ENCODE data around the gene SFXN5.

SFXN5 gene

GRCh38 chr2:73111073-73112025, 39.8 kb upstream of the SFXN5 start:
- Histone ChIP-seq H3K36me3 (ENCODE audit: control insufficient read depth in 1 of 2, insufficient read depth in 2 of 2, low read length in 2 of 2) (no peaks in the 10 kb centered on the region), H3K27me3 (ENCODE audit: control insufficient read depth in 1 of 2, insufficient read depth in 2 of 2, low read length in 2 of 2) (no peaks in the 10 kb centered on the region), H3K4me3 (ENCODE audit: low read depth in 1 of 2, low read length in 2 of 2) (peak overlapping the region; percentile 79 to 80), H3K9me3 (ENCODE audit: control insufficient read depth in 1 of 2, low read length in 2 of 2) (no peaks in the 10 kb centered on the region), H3K9ac (ENCODE audit: low read depth in 1 of 2, low read length in 2 of 2) (peak overlapping the region; percentile 61 to 66), H3K4me1 (ENCODE audit: control insufficient read depth in 1 of 2, insufficient read depth in 2 of 2, low read length in 2 of 2) (peaks cover 21 to 22% of the 10 kb centered on the region in 2 donors), H3K27ac (ENCODE audit: low read depth, low read length) (peak overlapping the region; percentile 55)

GRCh38 chr2:73110168-73111072, 38.9 kb upstream of the SFXN5 start:
- Histone ChIP-seq H3K36me3 (ENCODE audit: control insufficient read depth in 1 of 2, insufficient read depth in 2 of 2, low read length in 2 of 2) (peaks cover 0 to 2% of the 10 kb centered on the region in 2 donors), H3K9ac (ENCODE audit: low read depth in 1 of 2, low read length in 2 of 2) (no peak overlapping the region), H3K4me1 (ENCODE audit: control insufficient read depth in 1 of 2, insufficient read depth in 2 of 2, low read length in 2 of 2) (peaks cover 21 to 22% of the 10 kb centered on the region in 2 donors), H3K27me3 (ENCODE audit: control insufficient read depth in 1 of 2, insufficient read depth in 2 of 2, low read length in 2 of 2) (no peaks in the 10 kb centered on the region), H3K27ac (ENCODE audit: low read depth, low read length) (peak overlapping the region; percentile 1), H3K9me3 (ENCODE audit: control insufficient read depth in 1 of 2, low read length in 2 of 2) (no peaks in the 10 kb centered on the region), H3K4me3 (ENCODE audit: low read depth in 1 of 2, low read length in 2 of 2) (peak overlapping the region in 1 of 2 donors; percentile 79)

- Histone ChIP-seq H3K36me3 (ENCODE audit: control insufficient read depth in 1 of 2, insufficient read depth in 2 of 2, low read length in 2 of 2) (peaks cover 0 to 2% of the 10 kb centered on the region in 2 donors), H3K4me1 (ENCODE audit: control insufficient read depth in 1 of 2, insufficient read depth in 2 of 2, low read length in 2 of 2) (peaks cover 21 to 22% of the 10 kb centered on the region in 2 donors), H3K4me3 (ENCODE audit: low read depth in 1 of 2, low read length in 2 of 2) (no peak overlapping the region), H3K9ac (ENCODE audit: low read depth in 1 of 2, low read length in 2 of 2) (no peak overlapping the region), H3K9me3 (ENCODE audit: control insufficient read depth in 1 of 2, low read length in 2 of 2) (no peaks in the 10 kb centered on the region), H3K27me3 (ENCODE audit: control insufficient read depth in 1 of 2, insufficient read depth in 2 of 2, low read length in 2 of 2) (no peaks in the 10 kb centered on the region), H3K27ac (ENCODE audit: low read depth, low read length) (no peak overlapping the region)
Observed at GRCh38 chr2:73109431-73110167, 38.1 kb upstream of the SFXN5 start.

GRCh38 chr2:73107211-73107926, 35.9 kb upstream of the SFXN5 start:
- no peaks in the 10 kb centered on the region for H3K27me3 ChIP-seq (ENCODE audit: control insufficient read depth in 1 of 2, insufficient read depth in 2 of 2, low read length in 2 of 2)
- H3K4me1 ChIP-seq (ENCODE audit: control insufficient read depth in 1 of 2, insufficient read depth in 2 of 2, low read length in 2 of 2) = peaks cover 29% of the 10 kb centered on the region in 2 donors
- H3K9me3 ChIP-seq (ENCODE audit: control insufficient read depth in 1 of 2, low read length in 2 of 2) = no peaks in the 10 kb centered on the region
- no peak overlapping the region for H3K27ac ChIP-seq (ENCODE audit: low read depth, low read length)
- H3K4me3 ChIP-seq (ENCODE audit: low read depth in 1 of 2, low read length in 2 of 2) = no peak overlapping the region
- H3K36me3 ChIP-seq (ENCODE audit: control insufficient read depth in 1 of 2, insufficient read depth in 2 of 2, low read length in 2 of 2) = peaks cover 0 to 2% of the 10 kb centered on the region in 2 donors
- no peak overlapping the region for H3K9ac ChIP-seq (ENCODE audit: low read depth in 1 of 2, low read length in 2 of 2)

- Histone ChIP-seq H3K9me3 (ENCODE audit: control insufficient read depth in 1 of 2, low read length in 2 of 2) (no peaks in the 10 kb centered on the region), H3K36me3 (ENCODE audit: control insufficient read depth in 1 of 2, insufficient read depth in 2 of 2, low read length in 2 of 2) (peaks cover 0 to 2% of the 10 kb centered on the region in 2 donors), H3K27me3 (ENCODE audit: control insufficient read depth in 1 of 2, insufficient read depth in 2 of 2, low read length in 2 of 2) (no peaks in the 10 kb centered on the region), H3K27ac (ENCODE audit: low read depth, low read length) (no peak overlapping the region), H3K9ac (ENCODE audit: low read depth in 1 of 2, low read length in 2 of 2) (no peak overlapping the region), H3K4me3 (ENCODE audit: low read depth in 1 of 2, low read length in 2 of 2) (no peak overlapping the region), H3K4me1 (ENCODE audit: control insufficient read depth in 1 of 2, insufficient read depth in 2 of 2, low read length in 2 of 2) (peaks cover 24 to 25% of the 10 kb centered on the region in 2 donors)
Observed at GRCh38 chr2:73106791-73107190, 35.3 kb upstream of the SFXN5 start.

GRCh38 chr2:73105511-73105971, 34.0 kb upstream of the SFXN5 start:
- Histone ChIP-seq H3K9ac (ENCODE audit: low read depth in 1 of 2, low read length in 2 of 2) (no peak overlapping the region), H3K27ac (ENCODE audit: low read depth, low read length) (no peak overlapping the region), H3K27me3 (ENCODE audit: control insufficient read depth in 1 of 2, insufficient read depth in 2 of 2, low read length in 2 of 2) (no peaks in the 10 kb centered on the region), H3K36me3 (ENCODE audit: control insufficient read depth in 1 of 2, insufficient read depth in 2 of 2, low read length in 2 of 2) (peaks cover 0 to 2% of the 10 kb centered on the region in 2 donors), H3K4me3 (ENCODE audit: low read depth in 1 of 2, low read length in 2 of 2) (no peak overlapping the region), H3K9me3 (ENCODE audit: control insufficient read depth in 1 of 2, low read length in 2 of 2) (no peaks in the 10 kb centered on the region), H3K4me1 (ENCODE audit: control insufficient read depth in 1 of 2, insufficient read depth in 2 of 2, low read length in 2 of 2) (peaks cover 13 to 15% of the 10 kb centered on the region in 2 donors)

GRCh38 chr2:73104933-73105332, 33.4 kb upstream of the SFXN5 start:
- no peak overlapping the region for H3K4me3 ChIP-seq (ENCODE audit: low read depth in 1 of 2, low read length in 2 of 2)
- H3K9me3 ChIP-seq (ENCODE audit: control insufficient read depth in 1 of 2, low read length in 2 of 2) = no peaks in the 10 kb centered on the region
- no peak overlapping the region for H3K27ac ChIP-seq (ENCODE audit: low read depth, low read length)
- peaks cover 0 to 2% of the 10 kb centered on the region in 2 donors for H3K36me3 ChIP-seq (ENCODE audit: control insufficient read depth in 1 of 2, insufficient read depth in 2 of 2, low read length in 2 of 2)
- H3K27me3 ChIP-seq (ENCODE audit: control insufficient read depth in 1 of 2, insufficient read depth in 2 of 2, low read length in 2 of 2) = no peaks in the 10 kb centered on the region
- H3K9ac ChIP-seq (ENCODE audit: low read depth in 1 of 2, low read length in 2 of 2) = no peak overlapping the region
- peaks cover 12 to 15% of the 10 kb centered on the region in 2 donors for H3K4me1 ChIP-seq (ENCODE audit: control insufficient read depth in 1 of 2, insufficient read depth in 2 of 2, low read length in 2 of 2)

GRCh38 chr2:73103018-73103542, 31.6 kb upstream of the SFXN5 start:
- H3K9me3 ChIP-seq (ENCODE audit: control insufficient read depth in 1 of 2, low read length in 2 of 2) = no peaks in the 10 kb centered on the region
- no peaks in the 10 kb centered on the region for H3K27me3 ChIP-seq (ENCODE audit: control insufficient read depth in 1 of 2, insufficient read depth in 2 of 2, low read length in 2 of 2)
- H3K27ac ChIP-seq (ENCODE audit: low read depth, low read length) = no peak overlapping the region
- no peak overlapping the region for H3K4me3 ChIP-seq (ENCODE audit: low read depth in 1 of 2, low read length in 2 of 2)
- H3K9ac ChIP-seq (ENCODE audit: low read depth in 1 of 2, low read length in 2 of 2) = no peak overlapping the region
- H3K4me1 ChIP-seq (ENCODE audit: control insufficient read depth in 1 of 2, insufficient read depth in 2 of 2, low read length in 2 of 2) = peaks cover 12 to 15% of the 10 kb centered on the region in 2 donors
- H3K36me3 ChIP-seq (ENCODE audit: control insufficient read depth in 1 of 2, insufficient read depth in 2 of 2, low read length in 2 of 2) = peaks cover 0 to 2% of the 10 kb centered on the region in 2 donors
